ENCODE measurements around the gene SGPP2. TPM values are rescaled to one million over a fixed set of nuclear protein-coding genes. Genes with fewer than 3 reads are reported as not detected.

Gene SGPP2
- total RNA-seq, 1 donor: not detected

DNA sequence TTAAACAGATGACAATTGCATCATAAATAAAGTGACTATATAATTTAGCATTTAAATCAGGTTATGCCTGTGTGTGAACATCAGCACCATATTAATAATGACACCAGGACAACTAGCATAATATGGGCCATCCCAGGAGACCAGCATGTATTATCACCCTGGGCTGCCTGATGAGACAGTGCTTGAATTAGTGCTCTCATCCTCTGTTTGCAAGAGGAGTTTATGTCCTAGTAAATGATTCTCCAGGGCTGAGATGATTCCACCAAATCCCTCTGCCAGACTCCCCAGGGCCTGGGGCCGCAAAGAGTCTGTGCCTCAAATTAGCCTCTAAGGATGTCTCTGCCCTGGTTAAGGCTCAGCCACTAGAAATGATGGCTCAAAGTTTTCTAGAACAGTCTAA is 97.7 kb downstream of the SGPP2 start:
- no peak for DNase-seq (ENCODE audit: low read depth)
- TF ChIP-seq, protein P1, sequence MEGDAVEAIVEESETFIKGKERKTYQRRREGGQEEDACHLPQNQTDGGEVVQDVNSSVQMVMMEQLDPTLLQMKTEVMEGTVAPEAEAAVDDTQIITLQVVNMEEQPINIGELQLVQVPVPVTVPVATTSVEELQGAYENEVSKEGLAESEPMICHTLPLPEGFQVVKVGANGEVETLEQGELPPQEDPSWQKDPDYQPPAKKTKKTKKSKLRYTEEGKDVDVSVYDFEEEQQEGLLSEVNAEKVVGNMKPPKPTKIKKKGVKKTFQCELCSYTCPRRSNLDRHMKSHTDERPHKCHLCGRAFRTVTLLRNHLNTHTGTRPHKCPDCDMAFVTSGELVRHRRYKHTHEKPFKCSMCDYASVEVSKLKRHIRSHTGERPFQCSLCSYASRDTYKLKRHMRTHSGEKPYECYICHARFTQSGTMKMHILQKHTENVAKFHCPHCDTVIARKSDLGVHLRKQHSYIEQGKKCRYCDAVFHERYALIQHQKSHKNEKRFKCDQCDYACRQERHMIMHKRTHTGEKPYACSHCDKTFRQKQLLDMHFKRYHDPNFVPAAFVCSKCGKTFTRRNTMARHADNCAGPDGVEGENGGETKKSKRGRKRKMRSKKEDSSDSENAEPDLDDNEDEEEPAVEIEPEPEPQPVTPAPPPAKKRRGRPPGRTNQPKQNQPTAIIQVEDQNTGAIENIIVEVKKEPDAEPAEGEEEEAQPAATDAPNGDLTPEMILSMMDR (IDR thresholded peaks at IDR 0.05; ENCODE audit: insufficient read depth, low read depth, low read length): no peak
- H3K4me3 ChIP-seq (ENCODE audit: low read depth, low read length): no peak overlapping the region

DNA sequence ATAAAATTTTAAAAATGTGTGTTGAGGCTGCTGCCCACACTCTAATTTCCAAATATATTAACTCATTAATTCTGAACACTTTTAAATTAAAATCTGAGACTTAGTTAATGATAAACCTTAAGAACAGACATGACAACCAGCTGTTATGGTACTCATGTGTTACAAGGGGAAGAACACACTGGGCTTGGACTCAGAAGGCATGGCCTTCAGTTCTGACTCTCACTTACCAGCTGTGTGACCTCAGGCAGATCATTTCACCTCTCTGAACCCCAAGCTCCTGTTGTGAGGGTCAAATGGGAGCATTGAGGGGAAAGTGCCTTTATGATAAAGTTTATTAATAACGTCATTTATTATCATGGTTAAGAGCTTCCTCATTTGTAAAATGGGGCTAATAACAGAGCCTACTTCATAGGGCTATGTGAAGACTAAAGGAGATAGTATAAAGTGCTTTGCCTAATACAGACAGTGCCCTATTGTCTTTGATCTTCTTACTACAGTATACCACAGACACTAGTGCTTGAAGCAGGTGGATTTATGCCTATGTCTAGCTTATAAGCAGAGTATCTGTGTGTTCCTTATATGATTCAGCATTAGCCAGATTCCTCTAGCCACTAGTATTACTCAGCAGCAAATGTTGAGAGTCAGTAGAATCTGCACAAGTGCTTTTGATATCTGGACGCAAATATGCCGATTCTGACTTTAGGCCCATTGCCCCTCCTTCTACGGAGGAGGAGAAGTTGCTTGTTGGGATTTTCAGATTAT is 99.6 kb downstream of the SGPP2 start:
- no peak for DNase-seq (ENCODE audit: low read depth)
- TF ChIP-seq, protein P1 (IDR thresholded peaks at IDR 0.05; ENCODE audit: insufficient read depth, low read depth, low read length): no peak
- no peak overlapping the region for H3K4me3 ChIP-seq (ENCODE audit: low read depth, low read length)

DNA sequence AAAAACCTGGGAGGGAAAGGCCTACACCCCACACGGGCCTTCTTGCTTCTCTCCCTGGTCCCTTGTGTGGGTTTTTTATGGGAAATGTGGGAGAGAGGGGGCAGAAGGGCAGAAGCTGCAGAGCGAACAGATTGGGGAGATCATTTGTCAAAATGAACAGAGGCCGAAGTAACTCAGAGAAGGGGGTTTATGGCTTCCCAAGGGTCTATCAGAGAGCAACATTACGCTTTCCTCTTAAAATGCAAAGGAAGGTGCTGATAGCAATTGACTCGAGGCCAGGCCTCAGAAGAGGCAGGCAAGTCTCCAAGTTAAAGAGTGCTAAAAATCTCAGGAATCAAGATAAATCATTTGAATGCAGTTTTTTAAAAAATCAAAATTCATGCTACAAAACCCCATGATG is 101.5 kb downstream of the SGPP2 start:
- H3K4me3 ChIP-seq (ENCODE audit: low read depth, low read length): no peak overlapping the region
- TF ChIP-seq, protein P1 (IDR thresholded peaks at IDR 0.05; ENCODE audit: insufficient read depth, low read depth, low read length): no peak
- no peak for DNase-seq (ENCODE audit: low read depth)

DNA sequence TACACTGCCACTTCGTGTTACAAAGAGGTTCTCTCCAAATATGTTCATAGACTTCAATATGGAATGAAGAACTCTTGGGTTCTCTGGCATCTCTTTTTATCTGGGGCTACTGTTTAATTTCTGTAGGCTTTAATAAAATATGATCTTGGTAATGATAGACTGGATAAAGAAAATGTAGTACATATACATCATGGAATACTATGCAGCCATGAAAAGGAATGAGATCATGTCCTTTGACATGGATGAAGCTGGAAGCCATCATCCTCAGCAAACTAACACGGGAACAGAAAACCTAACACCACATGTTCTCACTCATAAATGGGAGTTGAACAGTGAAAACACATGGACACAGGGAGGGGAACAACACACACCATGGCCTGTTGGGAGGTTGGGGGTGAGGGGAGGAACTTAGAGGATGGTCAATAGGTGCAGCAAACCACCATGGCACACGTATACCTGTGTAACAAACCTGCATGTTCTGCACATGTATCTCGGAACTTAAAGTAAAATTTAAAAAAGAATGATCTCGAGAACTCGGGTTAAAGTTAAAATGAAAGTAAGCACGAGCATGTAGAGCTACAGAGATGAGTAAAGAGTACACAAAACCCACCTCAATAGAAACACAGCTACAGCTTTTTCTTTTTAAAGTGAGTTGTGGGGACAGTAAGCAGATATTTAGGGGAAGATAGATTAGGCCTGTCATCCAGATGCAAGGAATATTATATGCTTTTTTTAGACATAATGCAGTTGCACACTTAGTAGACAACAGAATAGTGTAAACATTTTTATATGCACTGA is 102.3 kb downstream of the SGPP2 start:
- H3K4me3 ChIP-seq (ENCODE audit: low read depth, low read length): no peak overlapping the region
- DNase-seq (ENCODE audit: low read depth): no peak
- TF ChIP-seq, protein P1 (IDR thresholded peaks at IDR 0.05; ENCODE audit: insufficient read depth, low read depth, low read length): no peak

DNA sequence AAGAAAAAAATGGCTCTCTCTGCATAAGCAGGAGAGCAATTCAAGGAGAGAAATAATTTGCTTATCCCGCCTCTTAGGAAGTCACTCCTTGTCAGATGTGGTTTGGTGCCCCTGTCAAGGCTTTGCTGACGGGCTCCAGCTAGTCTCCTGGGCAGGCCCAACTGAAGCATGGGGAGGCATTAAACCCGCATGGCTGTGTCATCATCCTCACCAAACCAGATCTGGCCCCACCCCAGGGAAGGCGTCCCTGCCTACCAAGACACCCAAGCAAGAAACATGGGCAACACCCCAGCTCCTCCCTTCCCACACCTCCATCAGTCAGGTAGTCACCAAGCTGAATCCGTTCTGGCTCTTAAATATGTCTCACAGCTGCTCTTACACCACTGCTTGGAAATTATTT is 108.0 kb downstream of the SGPP2 start:
- H3K4me3 ChIP-seq (ENCODE audit: low read depth, low read length): no peak overlapping the region
- TF ChIP-seq, protein P1 (IDR thresholded peaks at IDR 0.05; ENCODE audit: insufficient read depth, low read depth, low read length): no peak
- no peak for DNase-seq (ENCODE audit: low read depth)

DNA sequence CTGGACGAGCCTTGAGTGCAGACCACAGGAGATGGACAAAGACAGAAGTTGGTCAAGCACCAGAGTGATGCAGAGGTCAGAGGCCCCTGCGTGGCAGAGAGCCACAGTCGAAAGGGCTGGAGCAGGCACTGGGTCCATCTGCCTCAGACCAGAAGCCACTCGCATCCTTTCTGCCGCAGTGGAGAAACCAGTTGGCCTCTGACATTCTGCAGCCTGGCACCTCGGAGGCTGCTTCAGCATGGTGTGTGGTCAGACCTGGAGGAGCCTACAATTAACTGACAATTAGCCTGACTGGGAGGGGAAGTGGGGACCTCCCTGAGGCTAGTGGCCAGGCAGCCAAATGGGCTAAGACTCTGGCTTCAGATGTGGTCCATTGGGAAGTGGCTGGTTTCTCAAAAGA is 111.1 kb downstream of the SGPP2 start:
- no peak for DNase-seq (ENCODE audit: low read depth)
- H3K4me3 ChIP-seq (ENCODE audit: low read depth, low read length): no peak overlapping the region
- TF ChIP-seq, protein P1 (IDR thresholded peaks at IDR 0.05; ENCODE audit: insufficient read depth, low read depth, low read length): no peak
